ENCODE data around the gene SCYL3. TPM values are rescaled to one million over a fixed set of nuclear protein-coding genes. Genes with fewer than 3 reads are reported as not detected.

The SCYL3 gene
- total RNA-seq, 4 donors from 2014 or later = 2.1 to 17.5 (median 10.2) TPM

DNA sequence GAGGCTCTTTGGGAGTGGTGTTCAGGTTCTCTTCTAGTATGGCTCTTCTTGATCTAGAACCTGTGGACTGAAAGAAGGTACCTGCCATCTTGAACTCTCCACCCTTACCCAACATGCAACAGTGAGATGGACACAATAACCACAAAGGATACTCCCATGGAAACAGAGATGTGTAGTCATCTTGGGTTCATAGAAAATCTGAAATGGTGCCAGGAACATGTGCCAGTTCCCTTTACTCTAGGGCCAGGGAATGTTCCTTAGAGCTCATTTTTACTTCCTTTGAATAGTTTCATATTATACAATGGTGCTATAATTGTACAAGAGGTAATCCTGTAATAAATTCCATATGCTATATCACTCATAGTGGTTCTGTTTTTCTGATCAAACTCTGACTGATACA, 13.2 kb upstream of the SCYL3 start:
- H3K36me3 ChIP-seq = no peaks in the 10 kb centered on the region
- H3K9me3 ChIP-seq = no peaks in the 10 kb centered on the region
- no peak overlapping the region for H3K4me3 ChIP-seq
- DNase-seq = no peak
- H3K27me3 ChIP-seq = no peaks in the 10 kb centered on the region
- no peak for TF ChIP-seq CTCF (IDR thresholded peaks at IDR 0.05)
- no peak for TF ChIP-seq POLR2A (IDR thresholded peaks at IDR 0.05)
- no peak overlapping the region for H3K27ac ChIP-seq
- intact Hi-C loops (cut with DNase I; ENCODE audit: low total_unique reads) = no loop called here
- H3K4me1 ChIP-seq = no peaks in the 10 kb centered on the region

- H3K27me3 ChIP-seq = no peaks in the 10 kb centered on the region
- no peaks in the 10 kb centered on the region for H3K4me1 ChIP-seq
- TF ChIP-seq POLR2A (IDR thresholded peaks at IDR 0.05) = no peak
- no peak for TF ChIP-seq CTCF (IDR thresholded peaks at IDR 0.05)
- H3K4me3 ChIP-seq = no peak overlapping the region
- intact Hi-C loops (cut with DNase I; ENCODE audit: low total_unique reads) = no loop called here
- no peak overlapping the region for H3K27ac ChIP-seq
- DNase-seq = no peak
- H3K36me3 ChIP-seq = no peaks in the 10 kb centered on the region
- H3K9me3 ChIP-seq = no peaks in the 10 kb centered on the region
Observed at GRCh38 chr1:169904834-169905233, 11.1 kb upstream of the SCYL3 start.

GRCh38 chr1:169902751-169903150, 9.1 kb upstream of the SCYL3 start:
- no peaks in the 10 kb centered on the region for H3K4me1 ChIP-seq
- H3K36me3 ChIP-seq = no peaks in the 10 kb centered on the region
- intact Hi-C loops (cut with DNase I; ENCODE audit: low total_unique reads) = no loop called here
- DNase-seq = no peak
- H3K9me3 ChIP-seq = no peaks in the 10 kb centered on the region
- H3K27ac ChIP-seq = no peak overlapping the region
- TF ChIP-seq CTCF (IDR thresholded peaks at IDR 0.05) (no peak), POLR2A (IDR thresholded peaks at IDR 0.05) (no peak)
- H3K4me3 ChIP-seq = no peak overlapping the region
- H3K27me3 ChIP-seq = no peaks in the 10 kb centered on the region

GRCh38 chr1:169901115-169901514, 7.4 kb upstream of the SCYL3 start:
- Histone ChIP-seq H3K27ac (no peak overlapping the region), H3K4me1 (no peaks in the 10 kb centered on the region), H3K27me3 (no peaks in the 10 kb centered on the region), H3K36me3 (no peaks in the 10 kb centered on the region), H3K4me3 (no peak overlapping the region), H3K9me3 (no peaks in the 10 kb centered on the region)
- intact Hi-C loops (cut with DNase I; ENCODE audit: low total_unique reads) = no loop called here
- no peak for DNase-seq
- TF ChIP-seq CTCF (IDR thresholded peaks at IDR 0.05) (no peak), POLR2A (IDR thresholded peaks at IDR 0.05) (no peak)

DNA sequence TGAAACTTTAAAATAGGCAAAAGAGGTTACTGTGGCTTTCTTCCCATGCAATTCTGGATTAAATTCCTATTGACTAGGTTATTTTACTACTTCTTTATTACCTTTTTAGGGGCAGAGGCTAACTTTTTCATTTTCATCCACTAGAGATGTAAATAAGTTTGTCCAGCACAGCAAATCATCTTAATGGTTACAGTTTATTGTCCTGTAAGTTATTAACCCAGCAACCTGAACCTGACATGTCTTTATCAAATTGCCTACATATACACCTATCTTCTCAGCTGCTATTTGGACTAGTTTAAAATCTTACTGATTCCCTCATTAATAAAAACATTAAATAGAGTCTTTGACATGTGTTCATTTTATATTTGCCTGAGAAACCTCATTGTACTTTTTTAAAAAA, 6.9 kb upstream of the SCYL3 start:
- Histone ChIP-seq H3K4me1 (no peaks in the 10 kb centered on the region), H3K36me3 (no peaks in the 10 kb centered on the region), H3K27me3 (no peaks in the 10 kb centered on the region), H3K9me3 (no peaks in the 10 kb centered on the region), H3K27ac (no peak overlapping the region), H3K4me3 (no peak overlapping the region)
- DNase-seq = no peak
- no peak for TF ChIP-seq CTCF (IDR thresholded peaks at IDR 0.05)
- TF ChIP-seq POLR2A (IDR thresholded peaks at IDR 0.05) = no peak
- intact Hi-C loops (cut with DNase I; ENCODE audit: low total_unique reads) = no loop called here
